ENCODE data around the gene TAS2R4. TPM values are rescaled to one million over a fixed set of nuclear protein-coding genes. Genes with fewer than 3 reads are reported as not detected.
"Not testable (repeated sequence)": the region's sequence is repeated elsewhere in the genome, so short reads cannot be mapped to it uniquely, and the experiment has no call there.

The TAS2R4 gene
- total and polyA plus RNA-seq, 2 donors = 0.13 to 8.1 TPM

DNA sequence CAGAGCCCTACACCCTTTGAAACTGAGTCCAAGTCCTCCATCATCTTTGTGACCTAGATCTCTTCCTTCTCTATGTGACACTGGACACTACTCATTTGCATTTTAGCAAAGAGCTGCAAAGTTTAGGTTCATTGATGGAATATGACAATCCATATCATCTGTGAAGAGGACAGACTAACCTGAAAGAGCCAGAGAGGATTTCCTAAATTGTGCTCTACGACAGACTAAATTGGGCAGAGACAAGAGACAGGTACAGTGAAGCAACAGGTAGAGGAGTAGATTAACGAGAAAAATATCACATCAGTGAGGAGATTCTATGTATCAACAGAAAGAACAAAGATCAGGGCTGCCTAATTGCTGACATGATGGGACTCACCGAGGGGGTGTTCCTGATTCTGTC, 12.7 kb upstream of the TAS2R4 start, which contains the start of gene TAS2R3:
TAS2R3 (plus strand) TSS at position 301 of the 400 bp plus-strand sequence; CDS start at position 363, 62 bp downstream.
- no peaks in the 10 kb centered on the region for H3K4me1 ChIP-seq (ENCODE audit: insufficient read depth)
- H3K36me3 ChIP-seq (ENCODE audit: insufficient read depth) = peaks cover 5% of the 10 kb centered on the region
- H3K27ac ChIP-seq (ENCODE audit: low read depth) = no peak within 1 kb of the TSS
- DNase-seq (ENCODE audit: extremely low spot score) = no peak
- 80% methylated on average over 3 of the region's 3 CpGs for WGBS
- H3K4me3 ChIP-seq (ENCODE audit: low read depth, low read length) = no peak within 1 kb of the TSS

DNA sequence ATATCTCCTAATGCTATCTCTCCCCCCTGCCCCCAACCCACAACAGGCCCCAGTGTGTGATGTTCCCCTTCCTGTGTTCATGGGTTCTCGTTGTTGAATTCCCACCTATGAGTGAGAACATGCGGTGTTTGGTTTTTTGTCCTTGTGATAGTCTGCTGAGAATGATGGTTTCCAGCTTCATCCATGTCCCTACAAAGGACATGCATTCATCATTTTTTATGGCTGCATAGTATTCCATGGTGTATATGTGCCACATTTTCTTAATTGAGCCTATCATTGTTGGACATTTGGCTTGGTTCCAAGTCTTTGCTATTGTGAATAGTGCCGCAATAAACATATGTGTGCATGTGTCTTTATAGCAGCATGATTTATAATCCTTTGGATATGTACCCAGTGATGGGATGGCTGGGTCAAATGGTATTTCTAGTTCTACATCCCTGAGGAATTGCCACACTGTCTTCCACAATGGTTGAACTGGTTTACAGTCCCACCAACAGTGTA, 6.3 kb upstream of the TAS2R4 start:
- not testable (repeated sequence) for H3K36me3 ChIP-seq (ENCODE audit: insufficient read depth); H3K27ac ChIP-seq (ENCODE audit: low read depth); H3K4me3 ChIP-seq (ENCODE audit: low read depth, low read length); H3K4me1 ChIP-seq (ENCODE audit: insufficient read depth); DNase-seq (ENCODE audit: extremely low spot score)
- WGBS = 99% methylated on average over 3 of the region's 3 CpGs

DNA sequence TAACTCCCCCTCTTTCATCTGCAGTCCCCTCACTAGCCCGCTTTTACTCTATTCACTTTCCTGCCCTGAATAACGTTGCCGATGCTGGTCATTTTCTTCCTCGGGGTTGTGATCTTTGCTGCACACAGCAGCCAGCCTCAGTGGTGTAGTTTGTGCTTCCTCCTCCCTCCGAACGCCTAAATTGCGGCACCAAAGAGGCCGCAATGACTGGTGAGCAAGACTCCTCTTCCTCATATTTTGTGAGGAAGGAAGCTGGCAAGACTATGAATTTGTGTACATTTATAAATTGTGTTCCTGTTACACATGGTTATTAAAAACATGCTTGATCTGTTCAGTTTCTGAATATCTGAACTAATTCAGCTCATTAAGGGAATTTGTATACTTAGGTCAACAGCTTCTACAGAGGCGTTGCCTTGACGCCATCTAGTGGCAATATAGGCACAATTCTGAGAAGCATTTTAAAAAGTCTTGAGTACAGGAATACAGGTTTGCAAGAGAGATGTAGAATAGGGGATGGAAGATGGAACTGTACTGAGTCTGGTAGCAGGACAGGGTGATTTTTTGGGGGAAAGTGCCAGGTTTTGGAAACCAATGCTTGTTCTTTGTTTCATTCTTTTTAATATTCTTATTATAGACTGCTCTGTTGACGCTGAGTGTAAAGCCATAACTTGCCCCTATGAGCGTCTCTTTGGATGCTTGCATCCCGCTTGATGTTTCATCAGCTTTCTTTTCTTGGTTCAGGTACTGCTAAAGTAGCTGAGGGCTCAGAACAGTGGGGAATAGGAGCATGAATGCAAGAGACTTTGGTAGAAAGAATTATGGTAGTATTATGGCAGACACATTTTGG, 9.5 kb downstream of the TAS2R4 start:
- Histone ChIP-seq H3K4me1 (ENCODE audit: insufficient read depth) (no peaks in the 10 kb centered on the region), H3K27ac (ENCODE audit: low read depth) (no peak overlapping the region), H3K36me3 (ENCODE audit: insufficient read depth) (peaks cover 4% of the 10 kb centered on the region), H3K4me3 (ENCODE audit: low read depth, low read length) (no peak overlapping the region)
- DNase-seq (ENCODE audit: extremely low spot score) = no peak
- WGBS = 79% methylated on average over 13 of the region's 13 CpGs

DNA sequence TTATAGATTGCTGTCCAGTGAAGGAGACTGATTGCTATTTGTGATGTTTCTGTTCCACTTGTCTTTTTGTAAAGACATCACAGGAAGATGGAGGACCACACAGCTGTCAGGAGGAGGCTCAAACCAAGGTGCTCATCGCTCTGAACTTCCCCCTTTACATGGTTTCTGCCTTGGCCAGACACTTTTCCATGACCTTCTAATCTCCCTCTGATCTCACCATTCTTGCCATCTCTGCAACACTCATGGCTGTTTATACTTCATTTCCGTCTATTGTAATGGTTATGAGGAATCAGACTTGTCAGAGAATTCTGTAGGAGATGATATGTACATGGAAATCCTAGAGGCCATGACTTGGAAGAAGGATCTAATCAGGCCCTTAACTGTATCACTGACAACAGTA, 11.8 kb downstream of the TAS2R4 start:
- DNase-seq (ENCODE audit: extremely low spot score) = no peak
- Histone ChIP-seq H3K36me3 (ENCODE audit: insufficient read depth) (peaks cover 2% of the 10 kb centered on the region), H3K4me1 (ENCODE audit: insufficient read depth) (no peaks in the 10 kb centered on the region), H3K27ac (ENCODE audit: low read depth) (no peak overlapping the region), H3K4me3 (ENCODE audit: low read depth, low read length) (no peak overlapping the region)
- 67% methylated on average over 2 of the region's 2 CpGs for WGBS

DNA sequence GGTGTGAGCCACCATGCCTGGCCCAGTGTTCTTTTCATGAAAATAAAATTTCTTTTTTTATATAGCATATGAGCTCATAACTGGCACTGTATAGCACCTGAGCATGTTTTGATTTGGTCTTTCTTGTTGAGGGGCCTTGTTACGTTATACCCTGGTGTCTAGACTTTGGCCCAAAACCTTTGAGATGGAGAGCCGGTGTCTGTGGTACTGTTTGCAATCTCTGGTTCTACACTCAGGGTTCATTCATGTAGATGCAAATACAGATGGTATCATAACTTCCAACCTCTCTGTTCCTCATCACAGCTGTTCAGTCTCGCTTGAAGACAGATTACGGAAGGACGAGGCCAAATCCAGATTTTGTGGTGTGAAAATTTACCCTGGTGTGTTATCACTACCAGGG, 13.4 kb downstream of the TAS2R4 start, which contains the start of gene TAS2R5:
TAS2R5 (plus strand) TSS at position 301 of the 400 bp plus-strand sequence. CDS start 145 bp downstream, outside the sequence.
- H3K4me3 ChIP-seq (ENCODE audit: low read depth, low read length) = no peak within 1 kb of the TSS
- WGBS = 96% methylated on average over 5 of the region's 5 CpGs
- H3K36me3 ChIP-seq (ENCODE audit: insufficient read depth) = peaks cover 2% of the 10 kb centered on the region
- DNase-seq (ENCODE audit: extremely low spot score) = no peak
- no peak within 1 kb of the TSS for H3K27ac ChIP-seq (ENCODE audit: low read depth)
- no peaks in the 10 kb centered on the region for H3K4me1 ChIP-seq (ENCODE audit: insufficient read depth)

DNA sequence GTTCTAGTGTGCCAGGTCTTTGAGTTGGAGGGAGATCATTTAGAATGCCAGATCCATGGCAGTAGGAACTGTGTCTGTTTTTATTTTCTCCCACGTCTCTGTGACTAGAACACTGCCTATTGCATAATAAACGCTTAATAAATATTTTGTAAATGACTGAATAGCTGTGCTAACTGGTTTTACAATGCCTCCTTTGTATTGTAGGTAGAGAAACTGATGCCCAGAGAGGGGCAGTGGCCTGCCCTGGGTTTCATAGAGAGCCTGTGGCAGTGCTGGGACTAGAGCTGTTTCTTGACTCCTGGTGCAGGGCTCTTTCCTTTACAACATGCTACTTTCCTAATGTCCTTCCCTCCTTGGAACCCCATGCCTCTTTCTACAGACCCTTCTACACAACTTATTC, 16.1 kb downstream of the TAS2R4 start:
- Histone ChIP-seq H3K4me3 (ENCODE audit: low read depth, low read length) (no peak overlapping the region), H3K4me1 (ENCODE audit: insufficient read depth) (no peaks in the 10 kb centered on the region), H3K36me3 (ENCODE audit: insufficient read depth) (peaks cover 2% of the 10 kb centered on the region), H3K27ac (ENCODE audit: low read depth) (no peak overlapping the region)
- WGBS = 88% methylated on average over 2 of the region's 2 CpGs
- no peak for DNase-seq (ENCODE audit: extremely low spot score)

DNA sequence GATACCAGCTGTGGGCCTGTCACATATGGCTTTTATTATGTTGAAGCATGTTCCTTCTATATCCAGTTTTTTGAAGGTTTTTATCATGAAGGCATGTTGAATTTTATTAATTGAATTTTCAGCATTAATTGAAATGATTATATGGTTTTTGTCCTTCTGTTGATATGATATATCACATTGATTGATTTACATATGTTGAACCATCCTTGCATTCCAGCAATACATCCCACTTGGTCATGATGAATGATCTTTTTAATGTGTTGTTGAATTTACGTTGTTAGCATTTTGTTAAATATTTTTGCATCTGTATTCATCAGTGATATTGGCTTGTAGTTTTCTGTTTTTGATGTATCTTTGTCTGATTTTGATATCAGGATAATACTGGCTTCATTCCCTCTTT, 43.6 kb downstream of the TAS2R4 start:
- Histone ChIP-seq H3K4me3 (ENCODE audit: low read depth, low read length) (no peak overlapping the region), H3K27ac (ENCODE audit: low read depth) (no peak overlapping the region), H3K4me1 (ENCODE audit: insufficient read depth) (no peaks in the 10 kb centered on the region), H3K36me3 (ENCODE audit: insufficient read depth) (no peaks in the 10 kb centered on the region)
- 95% methylated on average over 1 of the region's 1 CpG for WGBS
- DNase-seq (ENCODE audit: extremely low spot score) = no peak

DNA sequence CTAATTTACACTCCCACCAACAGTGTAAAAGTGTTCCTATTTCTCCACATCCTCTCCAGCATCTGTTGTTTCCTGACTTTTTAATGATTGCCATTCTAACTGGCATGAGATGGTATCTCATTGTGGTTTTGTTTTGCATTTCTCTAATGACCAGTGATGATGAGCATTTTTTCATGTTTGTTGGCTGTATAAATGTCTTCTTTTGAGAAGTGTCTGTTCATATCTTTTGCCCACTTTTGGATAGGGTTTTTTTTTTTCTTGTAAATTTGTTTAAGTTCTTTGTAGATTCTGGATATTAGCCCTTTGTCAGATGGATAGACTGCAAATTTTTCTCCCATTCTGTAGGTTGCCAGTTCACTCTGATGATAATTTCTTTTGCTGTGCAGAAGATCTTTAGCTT, 46.0 kb downstream of the TAS2R4 start:
- not testable (repeated sequence) for H3K4me3 ChIP-seq (ENCODE audit: low read depth, low read length); DNase-seq (ENCODE audit: extremely low spot score); H3K4me1 ChIP-seq (ENCODE audit: insufficient read depth); H3K27ac ChIP-seq (ENCODE audit: low read depth); H3K36me3 ChIP-seq (ENCODE audit: insufficient read depth)

Small RNA genes within 50 kb of the gene (small RNA-seq; reads per million reads assigned to genes)
- gene RNU1-82P = not detected

Other genes starting within 250 kb of the TAS2R4 start
- 51.0 TPM for gene AGK, start 225.3 kb upstream of the TAS2R4 start, total RNA-seq
- gene AGK, start 225.3 kb upstream of the TAS2R4 start, polyA plus RNA-seq = 16.2 TPM
- 25.5 TPM for gene DENND11, start 74.5 kb upstream of the TAS2R4 start, total RNA-seq
- gene DENND11, start 74.5 kb upstream of the TAS2R4 start, polyA plus RNA-seq = 7.4 TPM
- gene WEE2, start 68.3 kb upstream of the TAS2R4 start, total RNA-seq = 0.42 TPM
- not detected for gene WEE2, start 68.3 kb upstream of the TAS2R4 start, polyA plus RNA-seq
- gene SSBP1, start 38.3 kb upstream of the TAS2R4 start, total RNA-seq = 124 TPM
- 137 TPM for gene SSBP1, start 38.3 kb upstream of the TAS2R4 start, polyA plus RNA-seq
- gene TAS2R3, start 12.6 kb upstream of the TAS2R4 start, total RNA-seq = 7.5 TPM
- gene TAS2R3, start 12.6 kb upstream of the TAS2R4 start, polyA plus RNA-seq = not detected
- 6.5 TPM for gene TAS2R5, start 13.5 kb downstream of the TAS2R4 start, total RNA-seq
- gene TAS2R5, start 13.5 kb downstream of the TAS2R4 start, polyA plus RNA-seq = 0.87 TPM
- gene PRSS37, start 64.8 kb downstream of the TAS2R4 start, total RNA-seq = not detected
- not detected for gene PRSS37, start 64.8 kb downstream of the TAS2R4 start, polyA plus RNA-seq
- 0.63 TPM for gene OR9A4, start 139.7 kb downstream of the TAS2R4 start, total RNA-seq
- gene OR9A4, start 139.7 kb downstream of the TAS2R4 start, polyA plus RNA-seq = not detected
- gene CLEC5A, start 170.3 kb downstream of the TAS2R4 start, total RNA-seq = 0.16 TPM
- gene CLEC5A, start 170.3 kb downstream of the TAS2R4 start, polyA plus RNA-seq = 0.38 TPM
- not detected for gene TAS2R38, start 197.1 kb downstream of the TAS2R4 start, total RNA-seq
- not detected for gene TAS2R38, start 197.1 kb downstream of the TAS2R4 start, polyA plus RNA-seq
- 0.90 TPM for gene MGAM, start 219.2 kb downstream of the TAS2R4 start, total RNA-seq
- 0.16 TPM for gene MGAM, start 219.2 kb downstream of the TAS2R4 start, polyA plus RNA-seq